Epithelial cell of proximal tubule (primary cell): ENCODE measurements around the gene PHTF1. TPM values are rescaled to one million over a fixed set of nuclear protein-coding genes. Genes with fewer than 3 reads are reported as not detected.

Experiments
- DNase-seq: peaks from one replicate; pipeline ENCODE4 v3.0.0-alpha.2; 2011; ENCODE audit warnings: low read depth
- H3K4me3 ChIP-seq: 2 replicates; pipeline ENCODE4 v1.5.1; 2011; ENCODE audit warnings: low read depth, mild to moderate bottlenecking, low read length
- total RNA-seq: library from RNA; depleted of rRNA; stranded (reverse); fragments of >200 nt; gene quantifications from 2 replicates; pipeline ENCODE4 v1.2.3, GENCODE V29; 2015
- TF ChIP-seq, protein P1 (sequence below): conservative IDR thresholded peaks from 2 replicates; pipeline ENCODE4 v1.5.1; 2012; ENCODE audit warnings: low read depth, mild to moderate bottlenecking, low read length

The PHTF1 gene
- total RNA-seq, 1 donor from 2014 or later = 18.9 TPM

DNA sequence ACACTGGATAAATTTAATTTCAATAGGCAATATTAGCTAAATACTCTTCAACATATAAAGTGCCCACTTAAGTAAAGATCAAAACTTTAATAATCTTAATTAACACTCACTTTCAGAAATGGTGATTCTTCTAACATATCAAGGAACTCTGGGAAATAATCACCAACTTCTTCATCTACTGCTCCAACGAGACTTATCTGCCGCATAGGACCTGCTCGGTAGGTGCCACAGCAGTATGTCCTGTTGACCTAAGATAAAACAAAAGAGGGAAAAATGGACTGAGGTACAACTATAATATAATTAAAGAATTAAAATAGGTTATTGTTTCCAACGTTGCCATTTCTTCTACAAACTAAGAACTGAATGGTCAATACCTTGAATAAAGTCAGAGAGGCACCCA is 18.3 kb upstream of the PHTF1 start:
- no peak for DNase-seq
- TF ChIP-seq, protein P1, sequence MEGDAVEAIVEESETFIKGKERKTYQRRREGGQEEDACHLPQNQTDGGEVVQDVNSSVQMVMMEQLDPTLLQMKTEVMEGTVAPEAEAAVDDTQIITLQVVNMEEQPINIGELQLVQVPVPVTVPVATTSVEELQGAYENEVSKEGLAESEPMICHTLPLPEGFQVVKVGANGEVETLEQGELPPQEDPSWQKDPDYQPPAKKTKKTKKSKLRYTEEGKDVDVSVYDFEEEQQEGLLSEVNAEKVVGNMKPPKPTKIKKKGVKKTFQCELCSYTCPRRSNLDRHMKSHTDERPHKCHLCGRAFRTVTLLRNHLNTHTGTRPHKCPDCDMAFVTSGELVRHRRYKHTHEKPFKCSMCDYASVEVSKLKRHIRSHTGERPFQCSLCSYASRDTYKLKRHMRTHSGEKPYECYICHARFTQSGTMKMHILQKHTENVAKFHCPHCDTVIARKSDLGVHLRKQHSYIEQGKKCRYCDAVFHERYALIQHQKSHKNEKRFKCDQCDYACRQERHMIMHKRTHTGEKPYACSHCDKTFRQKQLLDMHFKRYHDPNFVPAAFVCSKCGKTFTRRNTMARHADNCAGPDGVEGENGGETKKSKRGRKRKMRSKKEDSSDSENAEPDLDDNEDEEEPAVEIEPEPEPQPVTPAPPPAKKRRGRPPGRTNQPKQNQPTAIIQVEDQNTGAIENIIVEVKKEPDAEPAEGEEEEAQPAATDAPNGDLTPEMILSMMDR = no peak
- no peak overlapping the region for H3K4me3 ChIP-seq

DNA sequence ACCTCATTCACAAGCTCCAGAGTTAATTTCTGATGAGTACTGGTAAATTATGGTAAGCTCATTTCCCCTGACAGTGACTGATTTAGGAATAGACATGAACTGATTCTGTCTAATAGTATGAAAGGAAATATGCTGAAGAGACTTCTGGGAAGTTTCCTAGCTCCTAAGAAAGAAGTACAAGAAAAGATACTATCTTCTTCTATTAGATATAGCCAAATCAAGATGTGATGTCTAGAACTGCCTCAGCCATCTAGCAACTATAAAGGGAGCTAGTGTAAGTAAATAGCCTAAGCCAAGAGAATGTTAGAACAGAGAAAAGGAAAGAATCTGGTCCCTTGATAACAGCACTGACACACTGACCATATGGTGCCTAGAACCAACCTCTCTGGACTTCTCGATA is 10.7 kb upstream of the PHTF1 start:
- TF ChIP-seq, protein P1 = no peak
- H3K4me3 ChIP-seq = no peak overlapping the region
- no peak for DNase-seq

DNA sequence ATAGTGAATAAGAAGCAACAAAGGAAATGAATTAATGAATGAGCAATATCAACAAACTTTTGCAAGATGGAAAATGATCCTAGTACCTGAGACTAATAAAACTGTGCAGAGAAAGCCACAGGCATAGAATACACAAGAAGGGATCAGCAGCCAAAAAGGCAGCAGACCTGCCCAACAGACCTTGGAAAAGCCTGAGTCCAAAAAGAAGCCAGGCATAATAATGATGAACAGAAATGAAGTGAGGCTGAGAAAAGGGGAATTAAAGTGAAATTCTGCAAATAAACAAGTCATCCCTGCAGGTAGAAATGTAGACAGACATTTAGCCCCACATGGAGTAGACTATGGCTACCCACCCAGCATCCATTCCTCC is 10.3 kb upstream of the PHTF1 start:
- no peak overlapping the region for H3K4me3 ChIP-seq
- TF ChIP-seq, protein P1 = no peak
- no peak for DNase-seq

DNA sequence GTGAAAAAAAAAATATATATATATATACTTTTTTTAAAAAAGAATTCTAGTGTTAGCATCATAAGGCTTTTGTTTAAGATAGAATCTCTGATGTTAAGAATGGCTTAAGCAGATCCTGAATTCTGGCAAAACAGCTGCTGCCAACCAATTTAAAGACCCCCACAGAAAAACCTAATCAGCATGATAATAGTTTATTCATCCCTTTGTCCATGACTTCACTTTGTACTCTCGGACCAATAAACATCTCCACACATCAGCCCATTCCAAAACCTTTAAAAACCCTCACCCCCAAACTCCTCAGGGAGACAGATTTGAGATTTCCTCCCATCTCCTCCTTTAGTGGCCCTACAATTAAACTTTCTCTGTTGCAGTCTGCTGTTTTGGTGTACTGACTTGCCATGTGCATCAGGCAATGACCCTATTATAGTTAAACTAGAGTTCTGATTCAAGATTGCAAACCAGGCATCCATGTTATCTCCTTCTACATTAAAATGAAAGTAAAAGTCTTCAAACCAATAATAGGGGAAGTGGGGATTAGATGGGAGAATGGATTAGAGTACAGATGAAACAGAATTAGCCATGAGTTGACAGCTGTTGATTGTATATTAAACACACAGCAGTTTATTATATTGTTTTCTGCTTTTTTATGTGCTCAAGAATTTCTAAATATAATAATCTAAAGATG is 9.8 kb upstream of the PHTF1 start:
- TF ChIP-seq, protein P1 = no peak

DNA sequence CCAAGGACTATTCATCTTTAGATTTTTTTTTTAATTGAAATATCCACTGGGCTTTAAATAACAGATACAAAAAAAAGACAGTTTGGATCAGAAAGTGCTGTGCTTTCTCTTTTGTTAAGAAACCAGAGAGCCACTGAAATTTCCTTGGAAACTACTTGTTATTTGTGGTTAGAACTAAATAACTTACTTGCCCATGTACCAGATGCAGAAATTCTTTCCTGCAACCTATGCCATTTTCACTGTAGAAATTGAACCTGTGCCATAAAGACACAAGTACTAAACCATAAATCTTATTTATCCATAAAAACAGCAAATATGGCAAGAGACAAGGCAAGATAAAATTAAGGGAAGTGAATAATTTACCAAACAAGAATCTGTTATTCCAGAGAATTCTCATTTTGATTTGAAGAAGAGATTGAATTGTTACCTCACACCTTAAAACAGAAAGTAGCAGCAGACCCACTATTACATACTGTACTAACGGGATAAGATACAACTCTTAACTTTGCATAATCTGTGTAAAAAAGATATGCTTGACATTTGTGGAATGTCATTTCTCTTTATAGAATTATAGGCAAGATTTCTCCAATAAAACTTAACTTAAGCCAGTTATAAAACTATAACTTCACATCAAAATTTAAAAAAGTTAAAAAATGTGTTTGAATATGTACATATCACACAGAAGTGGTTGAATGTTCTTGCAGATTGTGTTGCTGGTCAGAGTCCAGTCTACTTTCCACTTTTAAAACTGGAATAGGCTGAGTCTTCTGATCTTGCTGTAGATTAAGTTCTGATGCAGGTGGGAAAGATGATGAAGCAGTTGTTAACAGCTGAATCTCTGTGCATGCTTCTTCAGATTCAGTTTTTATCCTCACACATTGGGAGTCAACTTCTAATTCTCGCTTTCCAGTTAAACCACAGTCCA is 6.3 kb upstream of the PHTF1 start:
- TF ChIP-seq, protein P1 = no peak

More for the DNA sequence above, 9.8 kb upstream of the PHTF1 start:
- H3K4me3 ChIP-seq = no peak overlapping the region
- DNase-seq = no peak

DNA sequence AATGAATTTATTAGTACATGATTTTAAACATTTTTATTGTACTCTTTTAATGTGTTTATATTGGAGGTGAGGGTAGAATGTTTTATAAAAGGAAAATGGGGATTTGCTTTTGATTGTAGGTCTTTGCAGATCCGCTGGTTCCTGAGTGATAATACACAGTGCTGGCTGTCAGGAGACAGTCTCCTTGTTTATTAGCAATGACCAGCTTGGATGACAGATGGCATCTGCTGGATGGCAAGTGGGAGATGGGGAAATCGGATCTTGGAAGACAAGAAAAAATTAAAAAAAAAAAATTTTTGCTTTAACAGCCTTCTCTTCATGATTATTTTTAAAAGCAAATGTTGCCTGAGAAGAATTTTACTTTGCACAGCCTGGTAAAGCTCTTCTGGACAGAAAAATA is 4.4 kb upstream of the PHTF1 start:
- TF ChIP-seq, protein P1 = no peak
- no peak overlapping the region for H3K4me3 ChIP-seq
- no peak for DNase-seq

More for the DNA sequence above, 6.3 kb upstream of the PHTF1 start:
- no peak for DNase-seq
- H3K4me3 ChIP-seq = no peak overlapping the region
